Hematopoietic multipotent progenitor cell (in vitro differentiated cells): ENCODE data around the gene DDIAS. TPM values are rescaled to one million over a fixed set of nuclear protein-coding genes. Genes with fewer than 3 reads are reported as not detected.
"Not testable (repeated sequence)": the region's sequence is repeated elsewhere in the genome, so short reads cannot be mapped to it uniquely, and the experiment has no call there.

ENCODE experiments used
- DNase-seq, 3 donors: peaks; one replicate each; pipeline ENCODE4 v3.0.0-alpha.2; 2011 to 2015; ENCODE audit warnings: low read depth in 2 of 3, low spot score in 2 of 3
- total RNA-seq: library from RNA; depleted of rRNA; stranded (reverse); fragments of >200 nt; gene quantifications from one replicate; pipeline ENCODE4 v1.2.3, GENCODE V29; 2012

The DDIAS gene
- 4.0 TPM for total RNA-seq

GRCh38 chr11:82901165-82901921, at the start of gene DDIAS:
Gene DDIAS, plus strand, starts transcription at chr11:82901736. Its CDS starts 13,003 bp downstream, at chr11:82914739.
- peak; percentile 83 to 99 (median 98) for DNase-seq

- no peak for DNase-seq
Observed at GRCh38 chr11:82854242-82854641, 47.3 kb upstream of the DDIAS start.

- DNase-seq = not testable (repeated sequence)
Observed at GRCh38 chr11:82854916-82855315, 46.6 kb upstream of the DDIAS start.

- no peak for DNase-seq
Observed at GRCh38 chr11:82855616-82856015, 45.9 kb upstream of the DDIAS start.

GRCh38 chr11:82857145-82857544, 44.4 kb upstream of the DDIAS start:
- DNase-seq = no peak

GRCh38 chr11:82858133-82858532, 43.4 kb upstream of the DDIAS start:
- DNase-seq = no peak

GRCh38 chr11:82858556-82859091, 42.9 kb upstream of the DDIAS start:
- no peak for DNase-seq

- no peak for DNase-seq
Observed at GRCh38 chr11:82859750-82860149, 41.8 kb upstream of the DDIAS start.

GRCh38 chr11:82862379-82862778, 39.2 kb upstream of the DDIAS start:
- DNase-seq = no peak

GRCh38 chr11:82863209-82863608, 38.3 kb upstream of the DDIAS start:
- no peak for DNase-seq

- peak in 2 of 3 donors; percentile 50 to 72 for DNase-seq
Observed at GRCh38 chr11:82864268-82864667, 37.3 kb upstream of the DDIAS start.

- no peak for DNase-seq
Observed at GRCh38 chr11:82865841-82866240, 35.7 kb upstream of the DDIAS start.

- peak; percentile 46 to 91 (median 83) for DNase-seq
Observed at GRCh38 chr11:82867495-82868082, 33.9 kb upstream of the DDIAS start.

GRCh38 chr11:82869657-82870056, 31.9 kb upstream of the DDIAS start:
- DNase-seq = no peak

GRCh38 chr11:82871646-82872045, 29.9 kb upstream of the DDIAS start:
- DNase-seq = no peak

- no peak for DNase-seq
Observed at GRCh38 chr11:82872377-82873150, 29.0 kb upstream of the DDIAS start.

GRCh38 chr11:82873919-82874333, 27.6 kb upstream of the DDIAS start:
- DNase-seq = no peak

GRCh38 chr11:82874646-82875523, 26.7 kb upstream of the DDIAS start:
- no peak for DNase-seq

GRCh38 chr11:82883853-82884252, 17.7 kb upstream of the DDIAS start:
- no peak for DNase-seq
